Loucy (cell line): Measurements from ENCODE around the gene RAD51D.

Experiments
- CTCF ChIP-seq: fragments of 200-600 bp; sonication (generic); conservative IDR thresholded peaks from 2 replicates; pipeline ENCODE4 v1.5.1; 2014; ENCODE audit warnings: mild to moderate bottlenecking, antibody characterized with exemption, low read length
- EZH2phosphoT487 ChIP-seq: fragments of 200-600 bp; IDR thresholded peaks from 2 replicates; pipeline ENCODE4 v1.6.1; 2018; ENCODE audit warnings: antibody characterized with exemption, mild to moderate bottlenecking, moderate library complexity, borderline replicate concordance

DNA sequence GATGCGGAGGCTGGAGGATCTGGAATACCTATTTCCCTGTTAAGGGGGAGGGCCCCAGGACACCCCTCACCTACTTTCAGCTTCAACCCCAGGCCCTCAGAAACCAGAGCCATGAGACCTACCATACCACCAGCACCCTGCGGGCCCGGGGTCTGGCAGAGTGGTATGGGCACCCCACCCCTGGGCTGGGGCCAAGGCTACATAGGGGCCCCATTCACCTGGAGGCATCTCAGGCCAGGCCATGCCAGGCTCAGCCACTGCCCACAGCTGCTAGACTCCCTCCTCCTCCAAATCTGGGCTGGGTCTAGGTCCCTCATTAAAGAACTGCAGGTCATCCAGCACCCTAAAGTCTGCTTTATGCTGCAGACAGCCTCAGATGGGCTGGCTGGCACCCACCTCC is 10.7 kb upstream of the RAD51D start:
- TF ChIP-seq CTCF (no peak), EZH2phosphoT487 (no peak)
